Testis (tissue), 2 donors: ENCODE data around the gene CABP4.

Experiments used
- CTCF ChIP-seq, 3 experiments: fragments of 450-650 bp in 2 of 3; fragments of 200-600 bp in 1 of 3; sonication (generic) in 1 of 3; IDR thresholded peaks; one replicate each; pipeline ENCODE4 v1.5.1; 2016 to 2019; ENCODE audit warnings: antibody characterized with exemption in 3 of 3, mild to moderate bottlenecking in 2 of 3, moderate library complexity in 1 of 3
- POLR2A ChIP-seq: fragments of 450-650 bp; IDR thresholded peaks from one replicate; pipeline ENCODE4 v1.6.1; 2017; ENCODE audit warnings: antibody characterized with exemption, mild to moderate bottlenecking, moderate library complexity

GRCh38 chr11:67463186-67463585 is 8.0 kb downstream of the CABP4 start:
- TF ChIP-seq CTCF (IDR thresholded peaks at IDR 0.05) (no peak), POLR2A (no peak)
